Activated naive CD8-positive, alpha-beta T cell treated with anti-CD3 and anti-CD28 coated beads, Interleukin-2, amount 10 ng/mL, durations not matched to agents 7 days and 5 days (primary cell): Measurements from ENCODE around the gene OR2AP1. TPM values are rescaled to one million over a fixed set of nuclear protein-coding genes. Genes with fewer than 3 reads are reported as not detected.
"Not testable (repeated sequence)": the region's sequence is repeated elsewhere in the genome, so short reads cannot be mapped to it uniquely, and the experiment has no call there.

Experiments used
- ATAC-seq: fragments of 150-1000 bp; cut with Tn5 transposase; one replicate; pipeline ENCODE4 v1.10.0; 2021; ENCODE audit warnings: low read depth, moderate library complexity
- POLR2A ChIA-PET: fragments of 350-600 bp; sonication (Branson Sonifier 250); formaldehyde crosslinking; loops from one replicate; lab custom pipeline; 2021; ENCODE audit warnings: antibody characterized with exemption; lab: Charles Lee
- DNase-seq: peaks from one replicate; pipeline ENCODE4 v3.0.0; 2021
- H3K27ac Mint-ChIP-seq: one replicate; pipeline ENCODE4 v1.8.0; 2022; ENCODE audit warnings: mild to moderate bottlenecking, mixed read lengths
- H3K27me3 Mint-ChIP-seq: one replicate; pipeline ENCODE4 v1.8.0; 2022; ENCODE audit warnings: mild to moderate bottlenecking, moderate library complexity, mixed read lengths
- H3K36me3 Mint-ChIP-seq: one replicate; pipeline ENCODE4 v1.8.0; 2021; ENCODE audit warnings: mild to moderate bottlenecking, mixed read lengths
- H3K4me1 Mint-ChIP-seq: one replicate; pipeline ENCODE4 v1.8.0; 2021; ENCODE audit warnings: mixed read lengths
- H3K4me3 Mint-ChIP-seq: one replicate; pipeline ENCODE4 v1.8.0; 2022; ENCODE audit warnings: mild to moderate bottlenecking, moderate library complexity, mixed read lengths
- H3K9me3 Mint-ChIP-seq: one replicate; pipeline ENCODE4 v1.8.0; 2021; ENCODE audit warnings: mixed read lengths
- total RNA-seq, 2 experiments: library from RNA; stranded (reverse); gene quantifications; one replicate each; pipeline ENCODE4 v1.2.3, GENCODE V29; 2021

The OR2AP1 gene
- not detected for total RNA-seq

GRCh38 chr12:55572168-55572567, at the start of gene OR2AP1:
Gene OR2AP1 (plus strand): TSS chr12:55572468. CDS start chr12:55574415, 1,947 bp downstream.
- Mint-ChIP-seq H3K4me3 (no peak within 1 kb of the TSS), H3K4me1 (no peaks in the 10 kb centered on the region), H3K27me3 (peaks cover 2% of the 10 kb centered on the region), H3K9me3 (peaks cover 19% of the 10 kb centered on the region), H3K36me3 (peaks cover 1% of the 10 kb centered on the region), H3K27ac (no peak within 1 kb of the TSS)
- no peak for DNase-seq
- POLR2A ChIA-PET: no interaction called here
- ATAC-seq: no peak

- H3K4me1 Mint-ChIP-seq, H3K27me3 Mint-ChIP-seq, H3K36me3 Mint-ChIP-seq, H3K4me3 Mint-ChIP-seq, DNase-seq, ATAC-seq, H3K27ac Mint-ChIP-seq, POLR2A ChIA-PET, H3K9me3 Mint-ChIP-seq: not testable (repeated sequence)
Measured at GRCh38 chr12:55548235-55548634, 24.0 kb upstream of the OR2AP1 start.

- H3K27ac Mint-ChIP-seq: no peak overlapping the region
- no peaks in the 10 kb centered on the region for H3K9me3 Mint-ChIP-seq
- ATAC-seq (no peak), DNase-seq (no peak)
- POLR2A ChIA-PET: no interaction called here
- no peaks in the 10 kb centered on the region for H3K36me3 Mint-ChIP-seq
- H3K4me3 Mint-ChIP-seq: no peak overlapping the region
- no peaks in the 10 kb centered on the region for H3K4me1 Mint-ChIP-seq
- H3K27me3 Mint-ChIP-seq: peaks cover 7% of the 10 kb centered on the region
Measured at GRCh38 chr12:55548756-55549155, 23.5 kb upstream of the OR2AP1 start.

GRCh38 chr12:55549302-55549701, 23.0 kb upstream of the OR2AP1 start, which contains the start of gene OR6C4:
Gene OR6C4 (plus strand): TSS chr12:55549602. CDS start chr12:55551227, 1,625 bp downstream.
- no peak for ATAC-seq
- H3K4me1 Mint-ChIP-seq: no peaks in the 10 kb centered on the region
- no peak within 1 kb of the TSS for H3K4me3 Mint-ChIP-seq
- H3K27me3 Mint-ChIP-seq: peaks cover 8% of the 10 kb centered on the region
- POLR2A ChIA-PET: no interaction called here
- no peak for DNase-seq
- H3K9me3 Mint-ChIP-seq: no peaks in the 10 kb centered on the region
- no peak within 1 kb of the TSS for H3K27ac Mint-ChIP-seq
- no peaks in the 10 kb centered on the region for H3K36me3 Mint-ChIP-seq

GRCh38 chr12:55554296-55554695, 18.0 kb upstream of the OR2AP1 start:
- Mint-ChIP-seq H3K27ac (no peak overlapping the region), H3K9me3 (peaks cover 7% of the 10 kb centered on the region), H3K27me3 (peaks cover 14% of the 10 kb centered on the region), H3K4me3 (no peak overlapping the region), H3K4me1 (no peaks in the 10 kb centered on the region), H3K36me3 (no peaks in the 10 kb centered on the region)
- no peak for ATAC-seq
- POLR2A ChIA-PET: no interaction called here
- DNase-seq: no peak

GRCh38 chr12:55570060-55570459, 2.2 kb upstream of the OR2AP1 start:
- H3K27me3 Mint-ChIP-seq, H3K4me3 Mint-ChIP-seq, DNase-seq, POLR2A ChIA-PET, H3K4me1 Mint-ChIP-seq, ATAC-seq, H3K36me3 Mint-ChIP-seq, H3K27ac Mint-ChIP-seq: not testable (repeated sequence)
- H3K9me3 Mint-ChIP-seq: peaks cover 19% of the 10 kb centered on the region

GRCh38 chr12:55570689-55571088, 1.6 kb upstream of the OR2AP1 start:
- H3K27ac Mint-ChIP-seq, H3K4me1 Mint-ChIP-seq, H3K4me3 Mint-ChIP-seq, POLR2A ChIA-PET, H3K27me3 Mint-ChIP-seq, DNase-seq, H3K36me3 Mint-ChIP-seq, ATAC-seq: not testable (repeated sequence)
- H3K9me3 Mint-ChIP-seq: peaks cover 19% of the 10 kb centered on the region

GRCh38 chr12:55582066-55582465, 9.8 kb downstream of the OR2AP1 start:
- POLR2A ChIA-PET: no interaction called here
- no peaks in the 10 kb centered on the region for H3K4me1 Mint-ChIP-seq
- ATAC-seq (no peak), DNase-seq (no peak)
- no peak overlapping the region for H3K27ac Mint-ChIP-seq
- no peaks in the 10 kb centered on the region for H3K36me3 Mint-ChIP-seq
- no peak overlapping the region for H3K4me3 Mint-ChIP-seq
- H3K9me3 Mint-ChIP-seq: no peaks in the 10 kb centered on the region
- peaks cover 5% of the 10 kb centered on the region for H3K27me3 Mint-ChIP-seq

GRCh38 chr12:55585817-55586216, 13.5 kb downstream of the OR2AP1 start:
- DNase-seq (no peak), ATAC-seq (no peak)
- Mint-ChIP-seq H3K4me3 (no peak overlapping the region), H3K27me3 (peaks cover 8% of the 10 kb centered on the region), H3K27ac (no peak overlapping the region), H3K4me1 (no peaks in the 10 kb centered on the region), H3K36me3 (no peaks in the 10 kb centered on the region), H3K9me3 (no peaks in the 10 kb centered on the region)
- POLR2A ChIA-PET: no interaction called here

- H3K27me3 Mint-ChIP-seq, H3K9me3 Mint-ChIP-seq, H3K4me1 Mint-ChIP-seq, DNase-seq, ATAC-seq, H3K36me3 Mint-ChIP-seq, H3K4me3 Mint-ChIP-seq, H3K27ac Mint-ChIP-seq, POLR2A ChIA-PET: not testable (repeated sequence)
Measured at GRCh38 chr12:55590152-55590551, 17.9 kb downstream of the OR2AP1 start.

GRCh38 chr12:55607821-55608594, 35.7 kb downstream of the OR2AP1 start:
- ATAC-seq (no peak), DNase-seq (no peak)
- H3K36me3 Mint-ChIP-seq: no peaks in the 10 kb centered on the region
- H3K27ac Mint-ChIP-seq: no peak overlapping the region
- H3K9me3 Mint-ChIP-seq: no peaks in the 10 kb centered on the region
- no peak overlapping the region for H3K4me3 Mint-ChIP-seq
- H3K27me3 Mint-ChIP-seq: peaks cover 29% of the 10 kb centered on the region
- H3K4me1 Mint-ChIP-seq: no peaks in the 10 kb centered on the region
- POLR2A ChIA-PET: no interaction called here

- Mint-ChIP-seq H3K27me3 (peaks cover 32% of the 10 kb centered on the region), H3K36me3 (no peaks in the 10 kb centered on the region), H3K4me1 (no peaks in the 10 kb centered on the region), H3K9me3 (peaks cover 7% of the 10 kb centered on the region), H3K27ac (no peak overlapping the region), H3K4me3 (no peak overlapping the region)
- POLR2A ChIA-PET: no interaction called here
- no peak for DNase-seq
- no peak for ATAC-seq
Measured at GRCh38 chr12:55610598-55610997, 38.3 kb downstream of the OR2AP1 start.

- Mint-ChIP-seq H3K9me3 (peaks cover 20% of the 10 kb centered on the region), H3K27ac (no peak overlapping the region), H3K4me3 (no peak overlapping the region), H3K27me3 (peaks cover 25% of the 10 kb centered on the region), H3K36me3 (no peaks in the 10 kb centered on the region), H3K4me1 (no peaks in the 10 kb centered on the region)
- no peak for DNase-seq
- POLR2A ChIA-PET: no interaction called here
- ATAC-seq: no peak
Measured at GRCh38 chr12:55612646-55613045, 40.4 kb downstream of the OR2AP1 start.

GRCh38 chr12:55614764-55615163, 42.5 kb downstream of the OR2AP1 start:
- H3K27me3 Mint-ChIP-seq: peaks cover 14% of the 10 kb centered on the region
- no peak overlapping the region for H3K4me3 Mint-ChIP-seq
- peaks cover 20% of the 10 kb centered on the region for H3K9me3 Mint-ChIP-seq
- H3K27ac Mint-ChIP-seq: no peak overlapping the region
- POLR2A ChIA-PET: no interaction called here
- no peak for DNase-seq
- peaks cover 1% of the 10 kb centered on the region for H3K4me1 Mint-ChIP-seq
- ATAC-seq: no peak
- H3K36me3 Mint-ChIP-seq: no peaks in the 10 kb centered on the region
